Measurements from ENCODE around the gene NFYA.

DNA sequence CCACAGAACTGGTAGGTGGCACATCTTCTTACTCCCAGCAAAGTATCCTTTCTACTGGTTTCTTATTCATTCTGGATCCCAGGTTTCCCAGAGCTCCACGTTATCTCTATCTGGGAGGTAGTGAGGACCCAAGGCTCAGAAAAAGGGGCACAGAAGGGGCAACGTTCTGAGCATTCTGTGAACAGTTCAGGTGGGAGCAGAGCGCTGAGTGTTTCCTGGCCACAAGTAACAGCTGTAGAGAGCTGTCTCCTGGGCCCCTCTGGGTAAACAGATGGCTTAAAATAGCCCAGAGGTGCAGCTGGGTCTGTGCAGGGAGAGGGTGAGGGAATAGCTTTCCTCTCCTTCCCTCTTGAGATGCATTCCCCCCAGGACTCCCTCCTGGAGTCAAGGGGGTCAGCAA, 17.6 kb upstream of the NFYA start:
- TF ChIP-seq, protein P1, sequence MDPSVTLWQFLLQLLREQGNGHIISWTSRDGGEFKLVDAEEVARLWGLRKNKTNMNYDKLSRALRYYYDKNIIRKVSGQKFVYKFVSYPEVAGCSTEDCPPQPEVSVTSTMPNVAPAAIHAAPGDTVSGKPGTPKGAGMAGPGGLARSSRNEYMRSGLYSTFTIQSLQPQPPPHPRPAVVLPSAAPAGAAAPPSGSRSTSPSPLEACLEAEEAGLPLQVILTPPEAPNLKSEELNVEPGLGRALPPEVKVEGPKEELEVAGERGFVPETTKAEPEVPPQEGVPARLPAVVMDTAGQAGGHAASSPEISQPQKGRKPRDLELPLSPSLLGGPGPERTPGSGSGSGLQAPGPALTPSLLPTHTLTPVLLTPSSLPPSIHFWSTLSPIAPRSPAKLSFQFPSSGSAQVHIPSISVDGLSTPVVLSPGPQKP (CRISPR knock-in tag; IDR thresholded peaks at IDR 0.05): no peak
- TF ChIP-seq, protein P2, sequence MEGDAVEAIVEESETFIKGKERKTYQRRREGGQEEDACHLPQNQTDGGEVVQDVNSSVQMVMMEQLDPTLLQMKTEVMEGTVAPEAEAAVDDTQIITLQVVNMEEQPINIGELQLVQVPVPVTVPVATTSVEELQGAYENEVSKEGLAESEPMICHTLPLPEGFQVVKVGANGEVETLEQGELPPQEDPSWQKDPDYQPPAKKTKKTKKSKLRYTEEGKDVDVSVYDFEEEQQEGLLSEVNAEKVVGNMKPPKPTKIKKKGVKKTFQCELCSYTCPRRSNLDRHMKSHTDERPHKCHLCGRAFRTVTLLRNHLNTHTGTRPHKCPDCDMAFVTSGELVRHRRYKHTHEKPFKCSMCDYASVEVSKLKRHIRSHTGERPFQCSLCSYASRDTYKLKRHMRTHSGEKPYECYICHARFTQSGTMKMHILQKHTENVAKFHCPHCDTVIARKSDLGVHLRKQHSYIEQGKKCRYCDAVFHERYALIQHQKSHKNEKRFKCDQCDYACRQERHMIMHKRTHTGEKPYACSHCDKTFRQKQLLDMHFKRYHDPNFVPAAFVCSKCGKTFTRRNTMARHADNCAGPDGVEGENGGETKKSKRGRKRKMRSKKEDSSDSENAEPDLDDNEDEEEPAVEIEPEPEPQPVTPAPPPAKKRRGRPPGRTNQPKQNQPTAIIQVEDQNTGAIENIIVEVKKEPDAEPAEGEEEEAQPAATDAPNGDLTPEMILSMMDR (IDR thresholded peaks at IDR 0.05 in 2 of 3, conservative IDR thresholded peaks at IDR 0.05 in 1 of 3; ENCODE audit: insufficient read depth in 2 of 3, low read depth in 1 of 3, low read length in 3 of 3): no peak
- TF ChIP-seq ZNF589 (CRISPR knock-in tag; IDR thresholded peaks at IDR 0.05; ENCODE audit: low read depth): no peak
- no peak for TF ChIP-seq ETV5 (CRISPR knock-in tag; IDR thresholded peaks at IDR 0.05; ENCODE audit: low read depth)
- TF ChIP-seq, protein P3, sequence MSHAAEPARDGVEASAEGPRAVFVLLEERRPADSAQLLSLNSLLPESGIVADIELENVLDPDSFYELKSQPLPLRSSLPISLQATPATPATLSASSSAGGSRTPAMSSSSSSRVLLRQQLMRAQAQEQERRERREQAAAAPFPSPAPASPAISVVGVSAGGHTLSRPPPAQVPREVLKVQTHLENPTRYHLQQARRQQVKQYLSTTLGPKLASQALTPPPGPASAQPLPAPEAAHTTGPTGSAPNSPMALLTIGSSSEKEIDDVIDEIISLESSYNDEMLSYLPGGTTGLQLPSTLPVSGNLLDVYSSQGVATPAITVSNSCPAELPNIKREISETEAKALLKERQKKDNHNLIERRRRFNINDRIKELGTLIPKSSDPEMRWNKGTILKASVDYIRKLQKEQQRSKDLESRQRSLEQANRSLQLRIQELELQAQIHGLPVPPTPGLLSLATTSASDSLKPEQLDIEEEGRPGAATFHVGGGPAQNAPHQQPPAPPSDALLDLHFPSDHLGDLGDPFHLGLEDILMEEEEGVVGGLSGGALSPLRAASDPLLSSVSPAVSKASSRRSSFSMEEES (CRISPR knock-in tag; IDR thresholded peaks at IDR 0.05): no peak
- TF ChIP-seq TAL1 (IDR thresholded peaks at IDR 0.05): no peak
- TF ChIP-seq MAZ (CRISPR knock-in tag; conservative IDR thresholded peaks at IDR 0.05 in 1 of 2, IDR thresholded peaks at IDR 0.05 in 1 of 2): no peak
- TF ChIP-seq TRIM24 (IDR thresholded peaks at IDR 0.05): no peak
- no peak for TF ChIP-seq SP1 (CRISPR knock-in tag; IDR thresholded peaks at IDR 0.05)
- TF ChIP-seq, protein P4, sequence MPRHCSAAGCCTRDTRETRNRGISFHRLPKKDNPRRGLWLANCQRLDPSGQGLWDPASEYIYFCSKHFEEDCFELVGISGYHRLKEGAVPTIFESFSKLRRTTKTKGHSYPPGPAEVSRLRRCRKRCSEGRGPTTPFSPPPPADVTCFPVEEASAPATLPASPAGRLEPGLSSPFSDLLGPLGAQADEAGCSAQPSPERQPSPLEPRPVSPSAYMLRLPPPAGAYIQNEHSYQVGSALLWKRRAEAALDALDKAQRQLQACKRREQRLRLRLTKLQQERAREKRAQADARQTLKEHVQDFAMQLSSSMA (CRISPR knock-in tag; IDR thresholded peaks at IDR 0.05): no peak
- no peak for TF ChIP-seq DNMT1 (IDR thresholded peaks at IDR 0.05)

Data from K562 (cell line).